Adipocyte (in vitro differentiated cells): Measurements from ENCODE around the gene VAV3.
A peak's percentile ranks its signal among the peaks of the same experiment; 100 is the strongest.
"Not testable (repeated sequence)": the region's sequence is repeated elsewhere in the genome, so short reads cannot be mapped to it uniquely, and the experiment has no call there.

ENCODE experiments used
- DNase-seq: peaks from one replicate; pipeline ENCODE4 v3.0.0-alpha.2; 2015; ENCODE audit warnings: low read depth
- H3K27me3 ChIP-seq: replicated peaks from 2 replicates; pipeline ENCODE4 v1.7.0; 2013; ENCODE audit warnings: mild to moderate bottlenecking, low read length, moderate library complexity; ENCODE audit not compliant: control insufficient read depth, insufficient read depth
- H3K36me3 ChIP-seq: 2 replicates; pipeline ENCODE4 v1.7.0; 2013; ENCODE audit warnings: low read length, mild to moderate bottlenecking, moderate library complexity; ENCODE audit not compliant: control insufficient read depth, insufficient read depth, severe bottlenecking
- H3K4me1 ChIP-seq: 2 replicates; pipeline ENCODE4 v1.7.0; 2013; ENCODE audit warnings: mild to moderate bottlenecking, low read length, moderate library complexity; ENCODE audit not compliant: control insufficient read depth, insufficient read depth
- H3K4me3 ChIP-seq: 2 replicates; pipeline ENCODE4 v1.7.0; 2013; ENCODE audit warnings: mild to moderate bottlenecking, low read length, moderate library complexity
- H3K9ac ChIP-seq: 2 replicates; pipeline ENCODE4 v1.7.0; 2013; ENCODE audit warnings: mild to moderate bottlenecking, low read length, moderate library complexity
- H3K9me3 ChIP-seq: 2 replicates; pipeline ENCODE4 v1.7.0; 2013; ENCODE audit warnings: mild to moderate bottlenecking, low read length, moderate library complexity; ENCODE audit not compliant: control insufficient read depth

VAV3 gene, protein sequence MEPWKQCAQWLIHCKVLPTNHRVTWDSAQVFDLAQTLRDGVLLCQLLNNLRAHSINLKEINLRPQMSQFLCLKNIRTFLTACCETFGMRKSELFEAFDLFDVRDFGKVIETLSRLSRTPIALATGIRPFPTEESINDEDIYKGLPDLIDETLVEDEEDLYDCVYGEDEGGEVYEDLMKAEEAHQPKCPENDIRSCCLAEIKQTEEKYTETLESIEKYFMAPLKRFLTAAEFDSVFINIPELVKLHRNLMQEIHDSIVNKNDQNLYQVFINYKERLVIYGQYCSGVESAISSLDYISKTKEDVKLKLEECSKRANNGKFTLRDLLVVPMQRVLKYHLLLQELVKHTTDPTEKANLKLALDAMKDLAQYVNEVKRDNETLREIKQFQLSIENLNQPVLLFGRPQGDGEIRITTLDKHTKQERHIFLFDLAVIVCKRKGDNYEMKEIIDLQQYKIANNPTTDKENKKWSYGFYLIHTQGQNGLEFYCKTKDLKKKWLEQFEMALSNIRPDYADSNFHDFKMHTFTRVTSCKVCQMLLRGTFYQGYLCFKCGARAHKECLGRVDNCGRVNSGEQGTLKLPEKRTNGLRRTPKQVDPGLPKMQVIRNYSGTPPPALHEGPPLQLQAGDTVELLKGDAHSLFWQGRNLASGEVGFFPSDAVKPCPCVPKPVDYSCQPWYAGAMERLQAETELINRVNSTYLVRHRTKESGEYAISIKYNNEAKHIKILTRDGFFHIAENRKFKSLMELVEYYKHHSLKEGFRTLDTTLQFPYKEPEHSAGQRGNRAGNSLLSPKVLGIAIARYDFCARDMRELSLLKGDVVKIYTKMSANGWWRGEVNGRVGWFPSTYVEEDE

DNA sequence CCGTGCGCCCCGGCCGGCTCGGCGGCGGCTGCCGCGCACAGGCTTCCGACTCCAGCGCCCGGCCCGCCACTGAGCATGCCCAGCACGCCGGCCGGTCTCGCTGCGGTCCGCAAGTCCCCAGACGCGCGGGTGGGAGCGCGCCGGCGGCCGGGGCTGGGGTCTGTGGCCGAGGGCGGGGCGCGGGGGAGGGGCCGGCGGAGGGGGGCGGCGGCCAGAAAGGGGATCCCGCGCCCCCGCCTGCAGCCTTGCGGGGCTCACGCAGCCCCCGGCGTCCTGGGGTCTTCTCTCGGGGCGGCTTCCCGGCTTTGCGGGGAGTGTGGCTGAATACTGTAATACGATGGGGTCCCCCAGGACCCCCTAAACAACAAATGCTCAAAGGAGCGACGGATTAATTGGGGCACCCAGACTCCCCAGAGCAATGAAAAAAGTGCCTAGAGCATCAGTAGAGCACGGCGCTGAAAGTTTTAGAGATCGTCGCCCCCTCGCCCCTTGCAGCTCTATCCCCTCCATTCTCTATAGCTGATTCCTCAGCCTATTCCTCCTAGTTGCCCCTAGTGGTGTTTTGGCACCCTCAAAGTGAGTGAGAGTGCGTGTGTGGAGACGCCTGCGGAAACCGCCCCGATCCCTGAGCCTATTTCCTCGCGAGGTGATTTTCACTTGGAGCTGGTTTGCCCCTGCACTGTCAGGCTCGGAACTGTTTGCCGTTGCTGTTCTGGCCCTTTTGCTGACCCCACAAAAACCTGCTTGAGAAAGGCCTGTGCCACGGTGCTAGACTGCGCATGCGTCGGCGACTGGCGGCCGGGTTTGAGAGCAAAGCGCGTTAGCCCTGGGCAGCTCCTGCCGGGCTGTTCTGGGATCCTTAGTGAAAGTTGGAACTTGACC lies at the start of gene VAV3:
VAV3 (minus strand) TSS at position 71 of the 882 bp plus-strand sequence. CDS start 311 bp downstream, outside the sequence.
- H3K4me3 ChIP-seq: peak within 1 kb of the TSS; percentile 89
- no peaks in the 10 kb centered on the region for H3K9me3 ChIP-seq
- H3K36me3 ChIP-seq: no peaks in the 10 kb centered on the region
- peak; percentile 77 for DNase-seq
- H3K27me3 ChIP-seq: peaks cover 7% of the 10 kb centered on the region
- peak within 1 kb of the TSS; percentile 72 for H3K9ac ChIP-seq
- H3K4me1 ChIP-seq: peaks cover 17% of the 10 kb centered on the region

DNA sequence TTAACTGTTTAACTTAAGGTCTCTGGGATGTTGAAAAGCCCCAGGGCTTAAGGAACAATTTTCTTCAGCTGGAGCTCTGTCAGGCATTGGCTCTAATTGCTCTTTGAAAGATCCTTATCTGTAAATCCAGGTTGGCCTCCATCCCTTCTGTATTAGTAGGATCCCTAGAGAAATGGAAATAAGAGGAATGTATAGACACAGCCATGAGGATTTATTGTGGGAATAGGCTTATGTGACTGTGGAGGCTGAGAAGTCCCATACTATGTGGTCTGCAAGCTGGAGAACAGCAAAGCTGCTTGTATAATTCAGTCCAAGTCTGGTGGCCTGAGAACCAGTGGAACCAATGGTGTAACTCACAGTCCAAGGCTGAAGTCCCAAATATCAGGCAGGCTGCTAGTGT lies 47.6 kb upstream of the VAV3 start:
- Histone ChIP-seq H3K4me1 (peaks cover 16% of the 10 kb centered on the region), H3K36me3 (no peaks in the 10 kb centered on the region), H3K9me3 (no peaks in the 10 kb centered on the region), H3K4me3 (no peak overlapping the region), H3K9ac (no peak overlapping the region), H3K27me3 (peaks cover 3% of the 10 kb centered on the region)
- DNase-seq: no peak

DNA sequence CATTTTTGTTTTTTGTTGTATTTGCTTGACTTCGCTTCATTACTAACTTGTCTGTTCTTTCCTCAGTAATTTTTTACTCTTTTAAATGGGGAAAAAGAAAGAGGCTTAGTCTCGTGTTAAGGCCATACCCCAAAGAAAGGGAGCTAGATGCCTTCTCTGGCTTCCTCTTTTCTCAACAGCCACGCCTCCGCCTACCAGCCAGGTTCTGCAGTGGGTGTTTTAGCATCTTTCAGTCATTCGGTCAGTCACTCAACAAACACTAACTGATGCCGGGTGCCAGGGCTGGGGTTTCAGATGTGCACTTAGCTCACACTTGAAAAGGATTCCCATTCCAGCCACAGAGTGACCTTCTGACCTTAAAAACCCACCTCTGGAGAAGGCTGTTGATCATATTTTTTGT lies 46.3 kb upstream of the VAV3 start:
- peaks cover 11% of the 10 kb centered on the region for H3K4me1 ChIP-seq
- H3K9me3 ChIP-seq: no peaks in the 10 kb centered on the region
- no peak overlapping the region for H3K4me3 ChIP-seq
- peaks cover 3% of the 10 kb centered on the region for H3K27me3 ChIP-seq
- no peaks in the 10 kb centered on the region for H3K36me3 ChIP-seq
- H3K9ac ChIP-seq: no peak overlapping the region
- no peak for DNase-seq

DNA sequence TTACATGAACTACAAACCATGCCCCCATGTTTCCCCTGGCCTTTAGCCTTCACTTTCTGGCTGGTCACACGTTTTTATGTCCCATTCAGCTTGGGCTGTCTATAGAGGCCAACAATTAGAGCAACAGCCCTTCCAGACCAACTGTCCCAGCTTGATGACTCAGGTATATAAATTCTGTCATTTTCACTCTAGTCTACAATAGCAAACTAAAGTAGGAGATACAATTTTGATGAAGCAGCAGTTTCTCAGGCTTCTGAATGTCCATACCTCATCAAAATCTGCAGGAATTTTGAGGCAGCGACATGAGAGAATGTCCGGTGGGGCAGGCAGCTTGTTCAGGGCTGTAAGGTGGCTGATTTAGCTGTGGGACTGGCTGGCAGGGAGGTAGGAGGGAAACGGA lies 45.6 kb upstream of the VAV3 start:
- no peak for DNase-seq
- no peaks in the 10 kb centered on the region for H3K36me3 ChIP-seq
- no peak overlapping the region for H3K4me3 ChIP-seq
- no peak overlapping the region for H3K9ac ChIP-seq
- peaks cover 10% of the 10 kb centered on the region for H3K4me1 ChIP-seq
- H3K9me3 ChIP-seq: no peaks in the 10 kb centered on the region
- peaks cover 3% of the 10 kb centered on the region for H3K27me3 ChIP-seq

DNA sequence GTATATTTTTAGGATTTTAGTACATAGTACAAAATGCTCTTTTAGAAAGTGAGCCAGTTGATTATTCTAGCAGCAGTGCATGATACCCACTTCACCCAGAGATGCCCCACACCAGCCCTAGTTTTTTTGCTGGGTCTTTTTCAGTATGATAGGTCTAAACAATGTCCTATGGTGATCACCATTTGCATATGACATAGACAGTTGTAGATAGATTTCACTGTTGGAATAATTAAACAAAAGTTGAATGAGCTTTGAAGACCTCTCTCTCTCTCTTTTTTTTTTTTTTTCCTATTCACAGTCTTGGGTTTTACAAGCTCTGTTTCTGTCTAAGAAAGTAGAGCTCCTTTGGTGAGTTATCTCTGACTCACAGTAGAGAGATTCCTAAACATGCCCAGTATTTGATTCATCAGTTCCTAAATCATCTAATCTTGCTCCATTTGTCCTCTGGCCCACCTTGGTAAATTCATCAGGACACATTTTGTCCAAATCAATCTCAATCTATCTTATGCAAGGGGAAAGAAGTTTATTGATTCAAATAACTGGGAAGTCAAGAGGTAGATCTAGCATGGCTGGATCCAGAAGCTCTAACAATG lies 44.7 kb upstream of the VAV3 start:
- peak; percentile 14 for DNase-seq
- H3K9ac ChIP-seq: no peak overlapping the region
- H3K27me3 ChIP-seq: peaks cover 3% of the 10 kb centered on the region
- H3K9me3 ChIP-seq: no peaks in the 10 kb centered on the region
- no peaks in the 10 kb centered on the region for H3K36me3 ChIP-seq
- peaks cover 10% of the 10 kb centered on the region for H3K4me1 ChIP-seq
- no peak overlapping the region for H3K4me3 ChIP-seq

DNA sequence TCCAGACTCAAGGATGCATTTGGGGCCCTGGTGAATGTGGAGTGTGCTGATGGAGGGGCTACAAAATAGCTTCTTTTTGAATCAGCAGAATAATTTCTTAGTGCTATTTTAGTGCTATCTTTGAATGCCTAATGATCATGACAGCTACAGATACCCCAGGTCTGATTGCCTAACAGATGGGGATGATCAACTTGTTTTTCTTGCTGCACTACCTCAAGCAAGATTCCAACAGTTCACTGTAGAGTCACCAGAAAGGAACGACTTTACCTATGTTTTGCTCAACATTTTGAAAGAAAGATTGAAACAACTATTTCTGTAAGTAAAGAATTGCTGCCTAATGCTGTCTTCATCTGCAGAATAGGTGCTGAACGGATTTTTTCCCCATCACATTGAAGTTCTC lies 42.6 kb upstream of the VAV3 start:
- no peaks in the 10 kb centered on the region for H3K36me3 ChIP-seq
- H3K9ac ChIP-seq: no peak overlapping the region
- H3K9me3 ChIP-seq: no peaks in the 10 kb centered on the region
- H3K4me1 ChIP-seq: peaks cover 10% of the 10 kb centered on the region
- no peak overlapping the region for H3K4me3 ChIP-seq
- peaks cover 2% of the 10 kb centered on the region for H3K27me3 ChIP-seq
- DNase-seq: no peak

DNA sequence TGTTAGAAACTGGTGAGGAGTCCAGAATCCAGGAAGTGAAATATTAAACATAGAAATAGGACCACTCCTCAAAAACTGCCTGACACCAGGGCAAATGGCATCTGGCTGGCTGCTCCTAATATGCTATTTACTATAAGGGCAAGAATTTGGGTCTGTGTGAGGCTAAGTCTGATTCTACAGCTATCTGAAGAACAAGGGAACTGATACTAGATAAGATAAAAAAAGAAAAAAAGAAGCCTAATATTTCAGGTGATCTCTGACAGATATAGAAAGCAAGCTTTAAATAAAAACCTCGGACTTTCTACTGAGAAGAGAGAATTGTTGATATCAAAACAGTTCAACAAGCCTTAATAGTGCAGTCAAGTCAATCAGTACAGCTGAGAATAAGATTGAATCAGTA lies 42.1 kb upstream of the VAV3 start:
- no peaks in the 10 kb centered on the region for H3K27me3 ChIP-seq
- no peak for DNase-seq
- no peak overlapping the region for H3K9ac ChIP-seq
- H3K4me3 ChIP-seq: no peak overlapping the region
- H3K36me3 ChIP-seq: no peaks in the 10 kb centered on the region
- no peaks in the 10 kb centered on the region for H3K9me3 ChIP-seq
- H3K4me1 ChIP-seq: peaks cover 10% of the 10 kb centered on the region

DNA sequence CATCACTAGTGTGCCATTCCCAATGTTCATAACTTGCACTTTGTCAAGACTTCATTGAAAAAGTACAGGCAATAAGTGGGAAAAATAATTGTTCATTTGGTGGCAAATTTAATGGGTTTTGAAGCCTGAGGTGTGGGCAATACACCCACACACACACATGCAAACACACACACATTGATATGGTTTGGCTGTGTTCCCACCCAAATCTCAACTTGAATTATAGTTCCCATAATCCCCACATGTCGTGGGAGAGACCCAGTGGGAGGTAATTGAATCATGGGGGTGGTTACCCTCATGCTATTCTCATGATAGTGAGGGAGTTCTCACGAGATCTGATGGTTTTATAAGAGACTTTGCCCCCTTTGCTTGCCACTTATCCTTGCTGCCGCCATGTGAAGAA lies 39.9 kb upstream of the VAV3 start:
- H3K9me3 ChIP-seq, H3K4me3 ChIP-seq, H3K27me3 ChIP-seq, H3K36me3 ChIP-seq, DNase-seq, H3K4me1 ChIP-seq, H3K9ac ChIP-seq: not testable (repeated sequence)

DNA sequence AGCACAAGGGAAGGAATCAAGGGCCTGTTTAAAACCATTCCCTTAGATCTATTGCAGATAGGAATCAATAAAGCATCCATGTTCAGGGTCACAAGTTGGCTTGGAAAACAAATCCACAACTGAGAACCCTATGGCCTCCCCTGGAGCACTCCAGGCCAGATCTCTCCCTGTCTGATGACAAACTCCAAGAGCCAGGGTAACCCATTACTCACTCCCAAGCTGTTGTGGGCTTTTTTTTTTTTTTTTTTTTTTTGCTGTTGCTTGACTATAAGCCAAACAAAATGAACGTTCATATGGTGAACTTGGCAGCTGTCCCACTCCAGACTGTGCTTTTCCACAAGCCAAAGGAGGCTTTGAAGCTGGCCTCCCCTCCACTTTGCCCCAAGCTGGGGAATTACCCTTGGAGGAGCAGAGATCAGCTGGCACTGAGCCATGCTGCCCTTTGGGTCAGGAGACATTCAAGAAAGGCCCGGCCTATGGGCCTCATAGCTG lies 35.7 kb upstream of the VAV3 start:
- Histone ChIP-seq H3K27me3 (no peaks in the 10 kb centered on the region), H3K4me3 (no peak overlapping the region), H3K9ac (no peak overlapping the region), H3K9me3 (no peaks in the 10 kb centered on the region), H3K4me1 (peaks cover 10% of the 10 kb centered on the region), H3K36me3 (no peaks in the 10 kb centered on the region)
- DNase-seq: peak; percentile 32

DNA sequence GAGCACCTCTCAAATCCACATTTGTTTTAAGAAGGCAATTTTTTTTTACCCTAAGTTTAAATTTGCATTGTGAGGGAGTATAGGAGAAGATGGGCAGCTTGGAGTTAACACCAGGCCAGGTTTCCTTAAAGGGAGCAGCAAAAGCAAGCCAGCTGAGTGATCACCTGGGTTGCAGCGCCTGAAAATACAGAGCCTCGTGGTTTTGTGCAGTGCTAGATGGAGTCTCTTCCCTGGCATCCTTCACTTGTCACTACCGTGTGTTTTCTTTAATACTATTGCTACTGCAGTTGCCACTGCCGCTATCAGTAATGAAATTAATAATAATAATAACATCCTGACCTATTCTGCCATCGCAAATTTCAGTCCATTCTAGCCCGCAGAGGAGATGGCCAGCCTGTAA lies 35.2 kb upstream of the VAV3 start:
- Histone ChIP-seq H3K4me3 (no peak overlapping the region), H3K36me3 (no peaks in the 10 kb centered on the region), H3K9me3 (no peaks in the 10 kb centered on the region), H3K9ac (no peak overlapping the region), H3K4me1 (peaks cover 10% of the 10 kb centered on the region), H3K27me3 (no peaks in the 10 kb centered on the region)
- DNase-seq: no peak
